HG03108 (cell line): ENCODE data around the gene SMARCB1.

ENCODE experiments used
- ATAC-seq: cut with Tn5 transposase; IDR thresholded peaks from one replicate; pipeline ENCODE4 v1.9.1; 2021; ENCODE audit warnings: moderate library complexity; ENCODE audit not compliant: unreplicated experiment

SMARCB1 gene

DNA sequence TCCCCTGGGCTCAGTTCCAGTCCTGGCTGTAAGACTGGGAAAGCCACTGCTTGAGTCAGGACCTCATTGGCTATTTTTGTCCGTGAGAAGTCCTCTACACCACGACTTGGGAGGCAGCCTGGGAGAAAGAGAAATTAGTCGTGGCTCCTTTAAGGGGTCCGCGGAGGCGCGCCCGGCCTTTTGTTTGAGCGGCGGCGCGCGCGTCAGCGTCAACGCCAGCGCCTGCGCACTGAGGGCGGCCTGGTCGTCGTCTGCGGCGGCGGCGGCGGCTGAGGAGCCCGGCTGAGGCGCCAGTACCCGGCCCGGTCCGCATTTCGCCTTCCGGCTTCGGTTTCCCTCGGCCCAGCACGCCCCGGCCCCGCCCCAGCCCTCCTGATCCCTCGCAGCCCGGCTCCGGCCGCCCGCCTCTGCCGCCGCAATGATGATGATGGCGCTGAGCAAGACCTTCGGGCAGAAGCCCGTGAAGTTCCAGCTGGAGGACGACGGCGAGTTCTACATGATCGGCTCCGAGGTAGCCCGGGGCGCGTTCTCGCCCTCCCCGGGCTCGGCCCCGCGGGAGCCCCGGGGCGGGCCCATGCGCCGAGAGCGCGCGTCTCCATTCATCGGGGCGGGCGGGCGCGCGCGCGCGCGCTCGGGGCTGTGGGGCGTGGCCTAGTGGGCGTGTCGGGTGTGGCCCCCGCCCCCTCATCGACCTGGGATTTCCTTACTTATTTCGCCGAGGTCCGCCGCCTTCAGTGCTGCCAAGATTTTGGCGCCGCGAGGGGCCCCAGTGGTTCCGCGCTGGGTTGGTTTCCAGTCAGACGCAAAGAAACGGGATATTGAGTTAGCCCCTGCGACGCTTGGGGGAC, at the start of gene SMARCB1:
Gene SMARCB1 (plus strand): TSS at position 215 of the 848 bp plus-strand sequence. CDS start 204 bp downstream, at position 419.
- peak; percentile 59 for ATAC-seq

DNA sequence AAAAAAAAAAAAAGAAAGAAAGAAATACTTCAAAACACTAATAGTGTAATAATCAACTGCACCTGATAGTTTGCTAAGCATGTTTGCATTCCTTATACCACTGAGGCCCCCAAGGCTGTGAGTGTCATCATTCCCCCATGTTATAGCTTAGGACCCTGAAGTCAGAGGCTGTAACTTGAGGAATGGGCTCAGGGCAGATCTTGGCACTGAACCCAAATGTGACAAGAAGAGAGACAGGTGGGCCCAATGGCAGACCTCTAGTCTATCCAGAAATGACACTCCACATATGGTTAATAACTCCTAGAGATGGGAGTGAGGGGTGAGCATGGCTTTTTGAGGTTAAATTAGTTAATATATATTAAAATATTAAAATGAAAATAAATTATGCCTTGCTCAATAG, 49.1 kb upstream of the SMARCB1 start:
- no peak for ATAC-seq

DNA sequence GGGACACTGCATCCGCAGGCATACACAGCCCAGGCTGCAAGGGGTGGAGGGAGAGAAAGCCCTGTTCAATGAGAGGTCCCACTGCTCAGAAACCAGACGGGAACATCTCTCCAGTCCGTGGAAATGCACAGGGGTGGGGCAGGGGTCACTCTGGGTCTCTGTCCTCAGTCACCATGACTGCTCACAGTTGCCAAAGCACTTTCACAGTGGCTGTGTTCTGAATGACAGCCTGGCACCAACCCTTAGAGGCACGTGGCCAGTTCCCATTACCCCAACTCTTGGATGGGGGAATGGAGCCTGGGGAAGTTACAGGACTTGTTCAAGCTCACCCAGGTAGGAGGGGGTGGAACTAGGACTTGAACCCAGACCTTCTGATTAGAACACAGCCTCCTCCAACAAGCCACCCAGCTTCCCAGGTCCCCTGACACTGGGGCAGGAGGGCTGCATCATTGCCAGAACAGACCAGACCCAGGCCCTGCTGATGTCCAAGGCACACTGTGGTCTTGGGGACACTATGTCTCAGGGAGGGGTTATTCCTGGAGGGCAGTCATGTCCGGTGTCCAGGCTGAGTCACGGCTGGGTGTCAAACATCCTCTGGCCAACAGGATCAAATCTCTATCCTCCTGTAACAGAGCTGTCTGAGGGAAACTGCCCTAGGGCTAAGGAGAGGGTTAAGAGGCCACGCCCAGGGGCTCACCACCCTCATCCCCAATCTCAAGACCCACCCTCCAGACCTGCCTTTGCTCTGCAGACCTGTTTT, 44.1 kb upstream of the SMARCB1 start:
- ATAC-seq = no peak

DNA sequence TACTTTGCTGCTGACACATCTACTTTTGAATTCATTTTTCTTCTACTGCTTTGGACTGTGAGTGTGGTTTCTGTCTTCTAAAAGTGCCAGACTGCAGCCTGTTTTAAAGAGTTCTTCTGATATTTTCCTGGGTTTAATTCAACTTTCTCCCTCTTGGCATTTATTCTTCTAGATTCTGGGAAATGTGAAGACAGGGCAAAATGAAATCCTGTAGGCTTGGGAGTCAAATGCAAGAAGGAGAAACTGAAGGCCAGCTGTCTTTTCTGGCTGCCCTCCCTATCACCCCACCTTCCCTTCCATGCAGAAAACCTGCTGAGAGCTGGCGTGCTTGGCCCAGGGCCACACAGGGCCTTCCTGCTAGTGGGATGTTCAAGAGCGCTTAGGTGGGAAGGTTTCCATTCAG, 43.5 kb upstream of the SMARCB1 start:
- no peak for ATAC-seq

DNA sequence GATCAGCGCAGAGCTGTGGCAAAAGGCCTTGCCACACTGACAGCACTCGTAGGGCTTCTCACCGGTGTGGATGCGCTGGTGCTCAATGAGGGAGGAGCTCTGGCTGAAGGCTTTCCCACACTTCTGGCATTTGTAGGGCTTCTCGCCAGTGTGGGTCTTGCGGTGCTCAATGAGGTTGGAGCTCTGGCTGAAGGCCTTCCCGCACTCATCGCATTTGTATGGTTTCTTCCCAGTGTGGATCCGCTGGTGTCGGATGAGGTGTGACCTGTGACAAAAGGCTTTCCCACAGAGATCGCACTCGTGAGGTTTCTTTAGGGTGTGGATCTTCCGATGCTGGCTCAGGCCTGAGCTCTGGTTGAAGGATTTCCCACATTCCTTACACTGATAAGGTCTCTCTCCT, 42.8 kb upstream of the SMARCB1 start:
- no peak for ATAC-seq

DNA sequence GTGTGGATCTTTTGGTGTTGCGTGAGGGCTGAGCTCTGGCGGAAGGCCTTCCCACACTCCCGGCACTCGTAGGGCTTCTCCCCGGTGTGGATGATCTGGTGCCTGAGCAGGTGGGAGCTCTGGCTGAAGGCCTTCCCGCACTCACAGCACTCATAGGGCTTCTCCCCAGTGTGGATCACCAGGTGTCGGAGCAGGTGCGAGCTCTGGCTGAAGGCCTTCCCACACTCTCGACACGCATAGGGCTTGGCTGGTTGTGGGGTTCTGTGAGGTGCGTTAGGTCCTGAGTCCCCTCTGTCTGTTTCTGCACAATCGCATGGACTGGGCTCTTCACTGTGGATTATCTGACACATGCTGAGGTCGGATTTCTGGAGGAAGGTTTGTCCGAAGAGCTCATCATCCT, 42.3 kb upstream of the SMARCB1 start:
- ATAC-seq = no peak

DNA sequence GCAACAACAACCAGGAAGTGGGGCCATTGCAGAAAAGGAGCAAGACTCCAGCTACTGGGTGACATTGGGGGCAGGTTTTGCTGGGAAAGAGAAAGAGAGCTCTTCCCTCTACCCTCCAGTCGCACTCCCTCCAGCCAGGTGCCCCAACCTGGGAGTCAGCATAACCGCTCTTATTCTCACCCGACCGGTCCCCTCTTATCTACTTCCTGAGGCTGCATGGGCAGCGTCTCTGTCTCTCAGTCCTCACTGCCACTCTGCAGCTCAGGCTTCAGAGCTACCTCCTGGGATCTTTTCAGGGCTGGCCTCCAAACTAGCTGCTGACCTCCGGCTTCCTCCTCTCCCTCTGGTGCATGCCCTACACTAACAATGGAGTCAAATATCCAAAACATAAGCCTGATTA, 41.0 kb upstream of the SMARCB1 start:
- no peak for ATAC-seq

DNA sequence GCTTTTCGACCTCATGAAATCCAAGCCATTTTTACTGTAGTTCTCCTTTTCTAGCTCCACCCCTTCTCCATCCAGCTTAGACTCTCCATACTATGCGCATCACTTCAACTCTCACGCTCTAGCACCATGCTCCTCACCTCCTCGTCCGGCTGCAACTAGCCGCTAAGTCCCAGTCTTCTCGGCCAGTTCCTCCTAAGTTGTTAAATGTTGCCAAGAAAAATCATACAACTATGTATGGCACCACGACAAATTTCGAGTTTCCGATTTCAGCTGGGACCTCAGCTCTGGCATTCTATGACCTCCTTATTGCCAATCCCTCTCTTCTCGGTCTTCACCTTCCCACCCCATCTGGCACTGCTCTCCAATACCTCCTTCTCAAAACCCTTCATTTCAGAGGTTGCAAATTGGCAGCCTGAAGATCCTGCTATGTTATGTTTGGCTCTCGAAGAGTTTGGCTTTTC, 36.9 kb upstream of the SMARCB1 start:
- no peak for ATAC-seq

DNA sequence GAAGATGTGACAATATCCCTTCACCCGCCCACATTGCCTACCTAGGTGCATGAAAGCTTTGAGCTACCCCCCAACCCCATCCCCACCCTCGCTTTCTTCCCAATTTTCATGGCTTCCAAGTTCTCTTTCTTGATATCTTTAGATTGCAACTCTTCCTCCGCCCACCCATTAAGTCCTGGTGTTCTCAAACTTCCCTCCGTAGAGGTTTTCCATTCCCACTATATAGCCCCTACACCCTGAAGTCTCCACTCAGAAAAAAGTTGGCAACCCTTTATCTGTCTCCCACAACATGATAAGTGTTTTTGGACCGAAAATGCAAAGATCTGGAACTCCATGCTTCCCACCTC, 36.4 kb upstream of the SMARCB1 start:
- ATAC-seq = no peak

DNA sequence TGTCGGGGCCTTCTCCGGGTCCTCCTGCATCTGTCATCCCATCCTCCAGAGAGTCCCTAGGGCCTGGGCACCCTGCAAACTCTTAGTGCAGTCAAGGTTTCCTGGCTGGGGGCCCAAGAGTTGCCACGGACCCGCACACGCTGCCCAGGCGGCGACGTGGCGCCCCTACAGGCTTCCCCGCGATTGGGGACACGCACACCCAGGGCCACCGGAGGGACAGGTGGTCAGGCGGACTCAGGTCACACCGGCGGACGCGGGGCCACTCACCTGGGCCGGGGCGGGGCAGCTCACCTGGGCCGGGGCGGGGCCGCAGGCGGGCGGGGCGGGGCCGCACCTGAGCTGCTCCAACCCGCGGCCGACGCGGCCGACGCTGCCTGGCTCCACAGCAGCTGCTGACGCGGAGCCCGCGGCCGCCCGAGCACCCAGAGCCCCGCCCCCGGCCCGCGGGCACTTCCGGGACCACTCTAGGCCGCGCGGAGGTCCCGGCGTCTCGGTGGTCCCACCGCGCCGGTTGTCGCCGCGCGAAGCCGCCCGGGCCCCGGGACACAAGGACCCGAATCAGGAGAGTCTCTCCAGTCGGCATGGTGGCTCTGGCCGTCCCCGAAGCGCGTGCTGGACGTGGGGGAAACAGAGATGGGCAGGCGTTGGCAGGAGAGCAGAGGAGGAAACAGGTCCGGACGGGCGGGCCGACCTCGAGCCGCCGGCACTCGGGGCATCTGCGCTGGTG, 35.9 kb upstream of the SMARCB1 start, which contains the start of gene ZNF70:
Gene ZNF70 (minus strand): TSS at position 399 of the 727 bp plus-strand sequence. CDS start 5,972 bp downstream, outside the sequence.
- ATAC-seq = peak; percentile 80

DNA sequence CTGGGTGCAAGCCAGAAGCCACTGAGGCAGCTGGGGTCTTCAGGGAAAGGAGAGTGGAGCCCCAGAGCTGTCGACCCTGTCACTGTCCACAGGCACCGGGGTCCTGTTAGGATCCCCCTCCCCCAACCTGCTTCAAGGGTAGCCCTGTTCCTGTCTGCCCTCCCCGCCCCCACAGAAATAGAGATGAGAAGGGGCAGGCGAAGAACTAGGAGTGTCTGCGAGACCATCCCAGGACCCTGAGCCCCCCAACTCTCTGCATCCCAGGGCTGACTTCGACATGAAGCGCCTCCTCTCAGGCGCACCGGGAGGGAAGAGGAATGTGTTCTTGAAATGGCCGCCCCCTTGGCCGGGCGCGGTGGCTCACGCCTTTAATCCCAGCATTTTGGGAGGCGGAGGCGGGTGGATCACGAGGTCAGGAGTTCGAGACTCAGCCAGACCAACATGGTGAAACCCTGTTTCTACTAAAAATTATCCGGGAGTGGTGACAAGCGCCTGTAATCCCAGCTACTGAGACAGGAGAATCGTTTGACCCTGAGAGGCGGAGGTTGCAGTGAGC, 35.2 kb upstream of the SMARCB1 start:
- ATAC-seq = no peak

DNA sequence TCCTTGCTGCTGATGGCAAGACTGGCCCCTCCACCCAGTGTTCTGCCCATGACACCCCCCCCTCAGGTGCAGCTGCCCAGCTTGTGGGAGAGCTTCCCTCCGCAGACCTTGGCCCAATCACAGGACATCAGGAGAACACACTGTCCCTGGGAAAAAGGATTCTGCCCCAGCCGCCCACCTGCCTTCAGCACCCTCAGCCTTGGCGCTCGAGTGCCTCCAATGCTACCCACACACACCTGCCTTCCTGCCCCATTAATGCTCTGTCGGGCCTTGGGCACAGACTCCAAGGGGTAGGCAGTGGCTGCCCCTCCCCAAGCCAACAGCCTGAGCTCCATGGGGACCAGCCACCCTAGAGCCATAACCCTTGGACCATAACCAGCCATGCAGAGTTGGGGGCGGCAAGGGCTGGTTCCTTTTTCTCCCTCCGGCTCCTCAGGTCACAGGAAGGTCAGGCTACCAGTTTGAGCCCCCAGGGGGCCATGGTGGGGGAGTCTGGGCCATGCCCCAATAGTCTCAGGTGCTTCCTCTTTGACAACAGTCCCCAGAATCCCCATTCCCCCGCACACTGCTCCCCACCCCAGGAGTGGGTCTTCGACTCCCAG, 34.6 kb upstream of the SMARCB1 start:
- no peak for ATAC-seq

DNA sequence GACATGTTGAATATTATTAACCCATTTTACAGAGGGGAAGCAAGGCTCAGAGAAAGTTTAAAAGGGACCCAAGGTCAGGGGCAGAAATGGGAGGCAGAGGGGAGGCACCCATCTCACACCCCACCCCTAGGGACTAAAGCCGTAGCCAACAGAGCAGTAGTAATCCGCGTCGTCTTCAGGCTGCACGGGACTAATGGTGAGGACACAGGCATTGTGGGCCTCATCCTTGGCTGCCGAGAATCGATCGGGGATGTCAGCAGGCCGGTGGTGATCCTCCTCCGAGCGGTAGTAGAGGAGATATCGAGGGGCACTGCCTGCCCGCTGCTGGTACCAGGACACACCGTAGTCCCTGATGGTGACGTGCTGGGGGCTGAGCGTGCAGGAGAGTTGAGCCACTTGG, 34.0 kb upstream of the SMARCB1 start:
- no peak for ATAC-seq

DNA sequence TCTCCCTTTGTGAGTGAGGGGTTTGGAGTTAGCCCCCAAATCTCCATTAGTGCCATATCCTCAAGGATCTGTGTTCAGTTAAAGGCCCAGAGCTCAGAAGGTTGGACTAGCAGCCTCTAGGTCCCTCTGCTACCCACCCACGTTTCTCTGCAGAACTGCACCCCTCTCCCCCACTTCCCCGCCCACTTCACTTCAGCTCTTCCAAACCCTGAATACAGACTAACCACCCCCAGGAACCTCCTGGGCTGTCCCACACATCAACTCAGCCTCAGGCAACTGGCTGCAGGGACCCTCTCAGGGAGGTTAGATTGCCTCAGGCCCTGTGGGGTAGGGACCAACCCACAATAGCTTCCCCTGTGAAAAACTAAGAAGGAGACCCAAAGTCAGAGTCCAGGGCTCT, 33.4 kb upstream of the SMARCB1 start:
- no peak for ATAC-seq

DNA sequence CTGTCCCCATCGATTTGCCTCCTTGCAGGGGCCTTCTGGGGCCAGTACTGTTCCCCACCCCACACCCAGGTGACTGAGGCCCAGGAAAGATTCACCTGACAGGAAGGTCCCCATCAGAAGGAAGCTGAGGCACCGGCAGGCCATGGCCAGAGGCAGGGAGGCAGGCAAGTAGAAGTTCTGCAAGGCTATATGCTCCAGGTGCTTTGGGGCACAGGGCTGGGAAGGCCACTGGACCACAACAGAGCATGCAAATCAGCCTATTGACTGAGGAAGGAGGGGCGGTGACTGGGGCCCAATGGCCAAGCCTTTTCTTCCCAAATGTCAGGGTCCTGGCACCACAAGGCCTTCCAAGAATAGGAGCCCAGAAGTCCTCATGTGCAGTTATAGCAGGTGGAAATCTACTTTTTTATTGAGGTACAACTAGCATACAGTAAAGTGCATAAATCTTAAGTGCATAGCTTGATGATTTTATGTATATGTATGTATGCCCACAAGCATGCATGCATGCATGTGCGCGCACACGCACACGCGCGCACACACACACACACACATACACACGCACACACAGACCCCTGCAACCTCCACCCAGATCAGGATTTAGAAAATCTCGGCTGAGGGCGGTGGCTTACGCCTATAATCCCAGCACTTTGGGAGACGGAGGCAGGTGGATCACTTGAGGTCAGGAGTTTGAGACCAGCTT, 32.4 kb upstream of the SMARCB1 start, which contains the start of gene VPREB3:
Gene VPREB3 (minus strand): TSS at position 206 of the 700 bp plus-strand sequence. CDS start 62 bp downstream, at position 144.
- no peak for ATAC-seq

DNA sequence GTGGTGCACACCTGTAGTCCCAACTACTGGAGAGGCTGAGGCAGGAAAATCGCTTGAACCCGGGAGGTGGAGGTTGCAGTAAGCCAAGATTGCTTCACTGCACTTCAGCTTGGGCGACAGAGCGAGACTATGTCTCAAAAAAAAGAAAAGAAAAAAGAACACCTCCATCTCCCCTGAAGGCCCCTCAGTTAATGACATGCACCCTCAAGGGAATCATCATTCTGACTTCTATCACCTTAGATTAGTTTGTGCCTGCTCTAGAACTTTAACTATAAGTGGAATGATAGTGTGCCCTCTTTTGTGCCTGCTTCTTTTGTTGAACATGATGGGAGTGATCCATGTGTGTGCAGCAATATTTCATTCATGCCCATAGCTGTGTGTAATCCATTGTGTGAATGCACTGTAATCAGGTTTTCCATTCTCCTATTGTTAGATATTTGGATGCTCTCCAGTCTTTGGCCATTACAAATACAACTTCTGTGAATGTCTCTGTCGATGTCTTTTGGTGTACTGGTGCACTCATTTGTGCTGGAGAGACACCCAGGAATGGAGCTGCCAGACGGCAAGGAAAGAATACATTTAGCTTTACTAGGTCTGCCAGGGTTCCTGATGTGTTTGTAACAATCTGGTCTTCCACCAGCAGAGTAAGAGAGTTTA, 31.7 kb upstream of the SMARCB1 start:
- no peak for ATAC-seq

DNA sequence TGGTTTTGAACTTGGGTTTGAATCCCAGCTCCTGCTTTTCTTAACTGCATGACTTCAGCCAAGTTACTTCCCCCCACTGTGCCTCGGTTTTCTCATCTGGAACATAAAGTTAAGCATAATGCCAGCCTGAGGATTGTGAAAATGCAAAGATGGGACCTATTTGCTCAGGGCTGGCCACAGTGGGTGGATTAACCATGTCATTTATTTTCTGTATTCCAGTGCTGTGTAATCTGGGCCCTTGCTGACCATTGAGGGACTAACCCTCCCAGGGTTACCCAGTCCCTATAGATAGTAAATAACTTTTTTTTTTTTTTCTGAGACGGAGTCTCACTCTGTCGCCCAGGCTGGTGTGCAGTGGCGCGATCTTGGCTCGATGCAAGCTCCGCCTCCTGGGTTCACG, 31.1 kb upstream of the SMARCB1 start:
- no peak for ATAC-seq

DNA sequence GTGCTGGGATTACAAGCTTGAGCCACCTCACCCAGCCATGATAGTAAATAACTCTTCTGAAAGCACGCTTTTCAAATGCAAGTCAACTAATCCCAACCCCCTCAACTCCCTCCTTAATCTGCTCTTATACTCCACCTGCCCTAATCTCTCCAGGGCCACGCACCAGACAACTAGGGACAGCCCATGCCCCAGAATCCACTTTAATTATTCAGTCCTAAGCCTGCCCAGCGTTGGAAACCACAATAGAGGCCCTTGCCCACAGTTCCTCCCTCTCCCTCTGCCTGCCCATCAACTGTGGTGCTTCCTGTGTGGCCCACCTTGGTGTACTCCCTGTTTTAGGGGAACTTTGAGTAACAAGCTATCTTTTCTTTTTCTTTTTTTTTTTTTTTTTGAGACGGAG, 29.9 kb upstream of the SMARCB1 start:
- no peak for ATAC-seq

DNA sequence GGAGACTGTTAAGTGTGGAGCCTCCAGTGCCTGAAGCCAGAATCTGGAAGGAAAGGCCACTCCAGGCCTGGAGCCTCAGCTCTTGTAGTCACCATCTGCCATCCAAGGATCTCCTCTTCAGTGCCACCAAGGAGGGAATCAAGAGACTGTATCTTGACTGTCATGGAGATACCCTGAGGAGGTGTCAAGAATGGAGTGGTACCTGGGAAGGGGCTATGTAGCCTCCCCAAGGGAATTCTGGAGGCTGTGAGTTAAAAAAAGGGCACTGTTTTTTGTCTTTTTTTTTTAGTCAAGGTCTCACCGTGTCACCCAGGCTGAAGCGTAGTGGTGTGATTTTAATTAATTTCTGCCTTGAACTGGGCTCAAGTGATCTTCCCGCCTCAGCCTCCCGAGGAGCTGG, 27.2 kb upstream of the SMARCB1 start:
- ATAC-seq = no peak
